ES-I3 (cell line): ENCODE measurements around the gene IQGAP1.

Experiments used
- H3K36me3 ChIP-seq: 2 replicates; pipeline ENCODE4 v1.6.1; 2013; ENCODE audit warnings: mild to moderate bottlenecking, low read length, control low read depth, moderate library complexity; ENCODE audit not compliant: insufficient read depth
- H3K4me1 ChIP-seq: 2 replicates; pipeline ENCODE4 v1.6.1; 2013; ENCODE audit warnings: mild to moderate bottlenecking, control low read depth, low read length; ENCODE audit not compliant: insufficient read depth
- H3K9ac ChIP-seq: 2 replicates; pipeline ENCODE4 v1.6.1; 2013; ENCODE audit warnings: low read depth, mild to moderate bottlenecking, low read length, moderate library complexity
- H3K9me3 ChIP-seq: 2 replicates; pipeline ENCODE4 v1.6.1; 2013; ENCODE audit warnings: mild to moderate bottlenecking, low read length, moderate library complexity; ENCODE audit not compliant: control insufficient read depth, insufficient read depth

The IQGAP1 gene

DNA sequence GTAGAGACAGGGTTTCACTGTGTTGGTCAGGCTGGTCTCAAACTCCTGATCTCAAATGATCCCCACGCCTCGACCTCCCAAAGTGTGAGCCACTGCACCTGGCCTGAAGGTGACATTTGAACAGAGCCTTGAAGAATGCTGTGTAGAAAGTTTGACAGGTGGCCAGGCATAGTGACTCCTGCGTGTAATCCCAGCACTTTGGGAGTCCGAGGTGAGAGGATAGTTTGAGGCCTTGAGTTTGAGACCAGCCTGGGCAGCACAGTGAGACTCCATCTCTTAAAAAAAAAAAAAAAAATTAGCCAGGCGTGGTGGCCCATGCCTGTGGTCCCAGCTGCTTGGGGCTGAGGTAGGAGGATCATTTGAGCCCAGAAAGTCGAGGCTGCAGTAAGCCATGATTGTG lies 1.5 kb downstream of the IQGAP1 start:
- Histone ChIP-seq H3K36me3 (peaks cover 10% of the 10 kb centered on the region; the same call in 1 of the 2 replicates), H3K9ac (peak overlapping the region; percentile 67; the same call in 1 of the 2 replicates), H3K9me3 (no peaks in the 10 kb centered on the region), H3K4me1 (peaks cover 40% of the 10 kb centered on the region)

- Histone ChIP-seq H3K9ac (no peak overlapping the region), H3K36me3 (peaks cover 10% of the 10 kb centered on the region; the same call in 1 of the 2 replicates), H3K9me3 (no peaks in the 10 kb centered on the region), H3K4me1 (peaks cover 52% of the 10 kb centered on the region)
Measured at GRCh38 chr15:90393040-90393439, 5.0 kb downstream of the IQGAP1 start.

GRCh38 chr15:90394074-90394473 lies 6.0 kb downstream of the IQGAP1 start:
- H3K9ac ChIP-seq, result no peak overlapping the region
- H3K9me3 ChIP-seq, result no peaks in the 10 kb centered on the region
- H3K4me1 ChIP-seq, result peaks cover 52% of the 10 kb centered on the region
- H3K36me3 ChIP-seq, result peaks cover 10% of the 10 kb centered on the region; the same call in 1 of the 2 replicates

- Histone ChIP-seq H3K9ac (no peak overlapping the region), H3K9me3 (no peaks in the 10 kb centered on the region), H3K36me3 (peaks cover 10% of the 10 kb centered on the region; the same call in 1 of the 2 replicates), H3K4me1 (peaks cover 58% of the 10 kb centered on the region)
Measured at GRCh38 chr15:90394748-90395442, 6.9 kb downstream of the IQGAP1 start.

DNA sequence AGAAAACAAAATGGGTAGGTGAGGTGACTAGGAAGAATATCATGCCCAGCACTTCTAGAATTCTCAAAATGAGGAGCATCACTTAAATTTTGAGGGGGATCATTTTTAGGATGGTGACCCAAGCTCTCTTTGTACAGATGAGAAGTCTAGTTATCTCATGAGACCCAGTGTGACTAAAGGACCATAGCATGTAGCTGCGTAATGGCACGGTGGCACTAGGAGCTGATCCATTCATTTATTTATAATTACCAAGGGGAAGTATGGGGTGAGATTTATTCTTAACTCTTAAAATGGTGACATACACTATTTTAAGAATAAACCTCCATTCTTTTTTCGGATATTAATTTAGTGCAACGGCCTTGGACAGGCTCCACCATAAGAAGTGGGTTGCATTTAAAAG lies 8.3 kb downstream of the IQGAP1 start:
- Histone ChIP-seq H3K4me1 (peaks cover 56% of the 10 kb centered on the region), H3K9me3 (no peaks in the 10 kb centered on the region), H3K36me3 (peaks cover 5% of the 10 kb centered on the region; the same call in 1 of the 2 replicates), H3K9ac (no peak overlapping the region)

GRCh38 chr15:90400005-90400758 lies 12.1 kb downstream of the IQGAP1 start:
- Histone ChIP-seq H3K36me3 (no peaks in the 10 kb centered on the region), H3K4me1 (peaks cover 40% of the 10 kb centered on the region), H3K9ac (peak overlapping the region; percentile 18; the same call in 1 of the 2 replicates), H3K9me3 (no peaks in the 10 kb centered on the region)

GRCh38 chr15:90400759-90401314 lies 12.8 kb downstream of the IQGAP1 start:
- H3K36me3 ChIP-seq, result no peaks in the 10 kb centered on the region
- H3K4me1 ChIP-seq, result peaks cover 36% of the 10 kb centered on the region
- no peaks in the 10 kb centered on the region for H3K9me3 ChIP-seq
- peak overlapping the region; percentile 18; the same call in 1 of the 2 replicates for H3K9ac ChIP-seq

GRCh38 chr15:90401495-90401894 lies 13.5 kb downstream of the IQGAP1 start:
- H3K36me3 ChIP-seq, result no peaks in the 10 kb centered on the region
- H3K9me3 ChIP-seq, result no peaks in the 10 kb centered on the region
- peaks cover 36% of the 10 kb centered on the region for H3K4me1 ChIP-seq
- H3K9ac ChIP-seq, result no peak overlapping the region

GRCh38 chr15:90402223-90402622 lies 14.2 kb downstream of the IQGAP1 start:
- Histone ChIP-seq H3K9ac (no peak overlapping the region), H3K4me1 (peaks cover 44% of the 10 kb centered on the region)

DNA sequence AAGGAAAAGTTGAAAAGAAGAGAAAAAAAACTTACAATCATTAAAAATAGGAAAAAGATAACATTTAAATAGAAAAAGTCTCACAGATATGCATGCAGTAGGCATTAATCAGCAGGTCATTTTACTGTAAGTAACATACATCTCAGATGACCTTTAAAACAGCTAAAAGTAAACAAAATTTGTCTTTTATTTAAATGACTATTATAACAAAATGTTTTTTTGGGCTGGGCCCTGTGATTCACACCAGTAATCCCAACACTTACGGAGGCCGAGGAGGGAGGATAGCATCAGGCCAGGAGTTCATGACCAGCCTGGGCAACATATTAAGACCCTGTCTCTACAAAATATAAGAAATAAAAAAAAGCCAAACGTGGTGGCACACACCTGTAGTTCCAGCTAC lies 14.7 kb downstream of the IQGAP1 start:
- Histone ChIP-seq H3K9me3 (no peaks in the 10 kb centered on the region), H3K36me3 (no peaks in the 10 kb centered on the region), H3K9ac (no peak overlapping the region), H3K4me1 (peaks cover 47% of the 10 kb centered on the region)

More at GRCh38 chr15:90402223-90402622, 14.2 kb downstream of the IQGAP1 start:
- H3K9me3 ChIP-seq, result no peaks in the 10 kb centered on the region
- no peaks in the 10 kb centered on the region for H3K36me3 ChIP-seq

DNA sequence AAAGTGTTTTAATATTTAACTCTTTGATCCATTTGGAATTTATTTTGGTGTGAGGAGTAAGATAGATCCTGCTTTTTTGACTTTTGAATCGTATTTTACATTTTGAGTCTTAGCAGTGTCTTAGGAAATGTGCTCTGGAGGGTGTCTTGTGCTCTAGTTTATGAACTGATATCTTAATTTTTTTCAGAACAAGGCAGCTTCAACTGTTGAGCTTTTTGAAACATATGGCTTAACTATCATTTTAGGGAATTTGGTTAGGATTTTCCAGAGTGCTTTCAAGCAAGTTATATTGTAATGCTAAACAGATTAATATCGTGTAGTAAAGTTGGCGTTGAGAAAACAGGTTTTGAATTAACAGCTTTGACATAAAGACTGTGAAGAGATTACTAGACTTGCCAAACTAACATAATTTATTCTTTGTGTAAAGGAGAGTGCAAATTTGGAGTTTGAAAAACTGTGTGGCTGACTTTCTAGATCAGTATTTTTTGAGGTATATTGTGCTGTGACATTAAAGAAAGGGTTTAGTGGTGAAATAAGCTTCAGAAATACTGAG lies 17.1 kb downstream of the IQGAP1 start:
- no peak overlapping the region for H3K9ac ChIP-seq
- peaks cover 43% of the 10 kb centered on the region for H3K4me1 ChIP-seq
- no peaks in the 10 kb centered on the region for H3K9me3 ChIP-seq
- no peaks in the 10 kb centered on the region for H3K36me3 ChIP-seq

- Histone ChIP-seq H3K9me3 (no peaks in the 10 kb centered on the region), H3K9ac (no peak overlapping the region), H3K4me1 (peaks cover 38% of the 10 kb centered on the region), H3K36me3 (no peaks in the 10 kb centered on the region)
Measured at GRCh38 chr15:90407336-90407735, 19.3 kb downstream of the IQGAP1 start.

- H3K36me3 ChIP-seq, result no peaks in the 10 kb centered on the region
- no peak overlapping the region for H3K9ac ChIP-seq
- peaks cover 41% of the 10 kb centered on the region for H3K4me1 ChIP-seq
- no peaks in the 10 kb centered on the region for H3K9me3 ChIP-seq
Measured at GRCh38 chr15:90407871-90408317, 19.9 kb downstream of the IQGAP1 start.

- H3K4me1 ChIP-seq, result peaks cover 48% of the 10 kb centered on the region
- H3K9me3 ChIP-seq, result no peaks in the 10 kb centered on the region
Measured at GRCh38 chr15:90408657-90409056, 20.6 kb downstream of the IQGAP1 start.

More at GRCh38 chr15:90408657-90409056, 20.6 kb downstream of the IQGAP1 start:
- H3K36me3 ChIP-seq, result no peaks in the 10 kb centered on the region
- no peak overlapping the region for H3K9ac ChIP-seq
